ENCODE results near the gene ASXL2. TPM values are rescaled to one million over a fixed set of nuclear protein-coding genes. Genes with fewer than 3 reads are reported as not detected.

Gene ASXL2
- total RNA-seq, 4 donors from 2014 or later, result 4.6 to 29.7 (median 10.6) TPM

DNA sequence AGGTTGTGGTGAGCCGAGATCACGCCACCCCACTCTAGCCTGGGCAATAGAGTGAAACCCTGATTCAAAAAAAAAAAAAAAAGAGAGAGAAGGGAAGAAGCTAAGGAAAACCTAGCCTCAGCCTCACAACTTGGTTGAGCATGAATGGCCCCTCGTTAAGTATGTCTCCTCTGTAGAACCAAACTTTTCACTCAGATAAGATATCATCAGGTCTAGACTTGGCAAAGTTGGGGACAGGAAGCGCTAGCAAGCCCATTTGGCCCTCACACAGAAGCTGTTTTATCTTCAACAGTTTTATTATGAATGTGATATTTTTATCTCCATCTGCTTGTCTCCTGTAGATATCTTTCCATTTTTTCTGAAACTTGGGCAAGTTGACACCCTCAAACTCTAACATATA is 3.5 kb upstream of the ASXL2 start:
- no peak overlapping the region for H3K27ac ChIP-seq
- H3K9me3 ChIP-seq, result no peaks in the 10 kb centered on the region
- peaks cover 0 to 1% of the 10 kb centered on the region in 2 donors for H3K4me1 ChIP-seq
- no peak for TF ChIP-seq POLR2A (IDR thresholded peaks at IDR 0.05)
- intact Hi-C loops (cut with DNase I; ENCODE audit: low total_unique reads), result no loop called here
- H3K27me3 ChIP-seq, result no peaks in the 10 kb centered on the region
- H3K4me3 ChIP-seq, result no peak overlapping the region
- no peak for DNase-seq
- H3K36me3 ChIP-seq, result no peaks in the 10 kb centered on the region

- H3K4me3 ChIP-seq, result peak overlapping the region; percentile 84 to 94
- H3K36me3 ChIP-seq, result no peaks in the 10 kb centered on the region
- TF ChIP-seq POLR2A (IDR thresholded peaks at IDR 0.05) (no peak), CTCF (IDR thresholded peaks at IDR 0.05) (no peak)
- H3K27ac ChIP-seq, result peak overlapping the region; percentile 85 to 89
- peaks cover 0 to 6% of the 10 kb centered on the region in 2 donors for H3K4me1 ChIP-seq
- no peaks in the 10 kb centered on the region for H3K9me3 ChIP-seq
- DNase-seq, result no peak
- no peaks in the 10 kb centered on the region for H3K27me3 ChIP-seq
- intact Hi-C loops (cut with DNase I; ENCODE audit: low total_unique reads), result no loop called here
These were observed 945 bp upstream of the ASXL2 start for GRCh38 chr2:25879133-25879730.

GRCh38 chr2:25877431-25878360 is 591 bp downstream of the ASXL2 start:
- Histone ChIP-seq H3K4me1 (peaks cover 0 to 6% of the 10 kb centered on the region in 2 donors), H3K27ac (peak overlapping the region; percentile 85 to 89), H3K36me3 (no peaks in the 10 kb centered on the region), H3K4me3 (peak overlapping the region; percentile 84 to 94), H3K9me3 (no peaks in the 10 kb centered on the region), H3K27me3 (no peaks in the 10 kb centered on the region)
- peak; percentile 24 to 34 for DNase-seq
- intact Hi-C loops (cut with DNase I; ENCODE audit: low total_unique reads), result no loop called here
- TF ChIP-seq POLR2A (IDR thresholded peaks at IDR 0.05) (no peak), CTCF (IDR thresholded peaks at IDR 0.05) (no peak)

- H3K4me3 ChIP-seq, result no peak overlapping the region
- intact Hi-C loops (cut with DNase I; ENCODE audit: low total_unique reads), result no loop called here
- H3K27me3 ChIP-seq, result no peaks in the 10 kb centered on the region
- peaks cover 0 to 6% of the 10 kb centered on the region in 2 donors for H3K4me1 ChIP-seq
- no peak for DNase-seq
- H3K36me3 ChIP-seq, result no peaks in the 10 kb centered on the region
- H3K9me3 ChIP-seq, result no peaks in the 10 kb centered on the region
- H3K27ac ChIP-seq, result no peak overlapping the region
- TF ChIP-seq CTCF (IDR thresholded peaks at IDR 0.05) (no peak), POLR2A (IDR thresholded peaks at IDR 0.05) (no peak)
These were observed 6.2 kb downstream of the ASXL2 start for GRCh38 chr2:25872134-25872533.

DNA sequence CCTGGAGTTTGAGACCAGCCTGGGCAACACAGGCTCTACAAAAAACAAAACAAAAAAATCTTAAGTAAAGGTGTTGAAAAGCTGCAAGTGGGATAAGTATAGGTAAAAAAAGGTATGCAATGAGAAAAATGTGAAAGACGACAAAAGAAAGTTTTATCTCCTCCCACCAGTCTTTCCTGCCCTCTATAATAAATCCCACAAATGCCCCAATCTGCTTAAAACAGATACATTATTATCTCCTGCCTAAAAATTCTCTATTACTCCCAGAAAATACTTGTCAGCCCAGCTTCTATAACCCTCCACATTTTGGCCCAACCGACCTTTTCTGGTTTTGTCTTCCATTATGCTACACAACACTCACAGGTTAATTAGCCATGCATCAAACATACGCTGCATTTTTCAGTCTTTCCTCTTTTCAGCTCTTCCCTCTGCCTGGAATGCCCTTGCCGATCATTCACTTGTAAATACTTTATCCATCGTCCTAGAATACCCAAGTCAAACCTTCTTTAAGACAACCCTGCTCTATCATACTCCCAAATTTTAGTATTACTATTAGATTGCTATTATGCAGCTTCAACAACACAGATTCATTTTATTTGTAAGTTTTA is 10.8 kb downstream of the ASXL2 start:
- H3K4me3 ChIP-seq, result no peak overlapping the region
- H3K9me3 ChIP-seq, result no peaks in the 10 kb centered on the region
- no peaks in the 10 kb centered on the region for H3K4me1 ChIP-seq
- no peaks in the 10 kb centered on the region for H3K36me3 ChIP-seq
- H3K27ac ChIP-seq, result no peak overlapping the region
- no peak for TF ChIP-seq CTCF (IDR thresholded peaks at IDR 0.05)
- TF ChIP-seq POLR2A (IDR thresholded peaks at IDR 0.05), result no peak
- no peaks in the 10 kb centered on the region for H3K27me3 ChIP-seq
- intact Hi-C loops (cut with DNase I; ENCODE audit: low total_unique reads), result no loop called here
- DNase-seq, result no peak
